Fibroblast of lung (primary cell): ENCODE data around the gene CLSTN2.

Experiments used
- EZH2 ChIP-seq: IDR thresholded peaks from 2 replicates; pipeline ENCODE4 v1.5.1; 2012; ENCODE audit warnings: low read length, control low read depth, mild to moderate bottlenecking; ENCODE audit errors: missing control alignments
- TF ChIP-seq, protein P1 (sequence below), 2 donors: IDR thresholded peaks in 1 of 2; conservative IDR thresholded peaks in 1 of 2; 1 replicate in 1 of 2; 2 replicates in 1 of 2; pipeline ENCODE4 v1.5.1; 2011 to 2012; ENCODE audit warnings: low read length in 2 of 2, control low read depth in 1 of 2, inconsistent platforms in 1 of 2, low read depth in 1 of 2, mild to moderate bottlenecking in 1 of 2

DNA sequence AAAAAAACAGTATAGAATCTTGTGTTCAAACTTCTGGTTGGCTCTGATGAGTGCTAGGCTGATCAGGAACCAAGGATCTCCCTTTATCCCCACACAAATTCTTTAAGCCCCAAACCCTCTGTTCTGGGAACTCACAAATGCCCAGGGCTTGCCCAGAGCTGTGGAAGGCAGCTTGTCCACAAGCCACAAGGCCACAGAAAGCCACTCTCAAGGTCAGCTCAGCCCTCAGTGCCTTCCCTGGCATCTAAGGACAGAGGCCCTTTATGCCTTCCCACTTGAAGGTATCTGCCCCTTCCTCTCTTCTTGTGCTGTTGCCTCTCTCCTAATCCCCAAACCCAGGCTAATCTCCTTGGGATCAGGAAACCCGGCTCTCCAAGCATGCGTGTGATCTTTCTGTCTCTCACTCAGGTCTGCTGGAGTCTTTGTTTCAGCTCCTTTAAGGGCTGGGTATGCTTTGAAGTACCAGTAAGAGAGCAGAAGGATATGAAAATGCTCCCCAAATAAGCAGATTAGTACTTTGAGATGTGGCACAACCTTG, 597.9 kb downstream of the CLSTN2 start:
- TF ChIP-seq, protein P1, sequence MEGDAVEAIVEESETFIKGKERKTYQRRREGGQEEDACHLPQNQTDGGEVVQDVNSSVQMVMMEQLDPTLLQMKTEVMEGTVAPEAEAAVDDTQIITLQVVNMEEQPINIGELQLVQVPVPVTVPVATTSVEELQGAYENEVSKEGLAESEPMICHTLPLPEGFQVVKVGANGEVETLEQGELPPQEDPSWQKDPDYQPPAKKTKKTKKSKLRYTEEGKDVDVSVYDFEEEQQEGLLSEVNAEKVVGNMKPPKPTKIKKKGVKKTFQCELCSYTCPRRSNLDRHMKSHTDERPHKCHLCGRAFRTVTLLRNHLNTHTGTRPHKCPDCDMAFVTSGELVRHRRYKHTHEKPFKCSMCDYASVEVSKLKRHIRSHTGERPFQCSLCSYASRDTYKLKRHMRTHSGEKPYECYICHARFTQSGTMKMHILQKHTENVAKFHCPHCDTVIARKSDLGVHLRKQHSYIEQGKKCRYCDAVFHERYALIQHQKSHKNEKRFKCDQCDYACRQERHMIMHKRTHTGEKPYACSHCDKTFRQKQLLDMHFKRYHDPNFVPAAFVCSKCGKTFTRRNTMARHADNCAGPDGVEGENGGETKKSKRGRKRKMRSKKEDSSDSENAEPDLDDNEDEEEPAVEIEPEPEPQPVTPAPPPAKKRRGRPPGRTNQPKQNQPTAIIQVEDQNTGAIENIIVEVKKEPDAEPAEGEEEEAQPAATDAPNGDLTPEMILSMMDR (conservative IDR thresholded peaks at IDR 0.05 in 1 of 2, IDR thresholded peaks at IDR 0.05 in 1 of 2; ENCODE audit: low read depth in 1 of 2, low read length in 2 of 2) = no peak
- TF ChIP-seq EZH2 = no peak
